PFSK-1 (cell line): ENCODE measurements around the gene LRRC17. TPM values are rescaled to one million over a fixed set of nuclear protein-coding genes. Genes with fewer than 3 reads are reported as not detected.

ENCODE experiments used
- FOXP2 ChIP-seq: optimal IDR thresholded peaks from 2 replicates; pipeline ENCODE3; 2011; ENCODE audit warnings: borderline replicate concordance, control low read depth, inconsistent platforms; ENCODE audit not compliant: insufficient read depth; ENCODE audit errors: extremely low read length, extremely low read depth
- POLR2AphosphoS5 ChIP-seq: IDR thresholded peaks from 2 replicates; pipeline ENCODE4 v1.6.1; 2012; ENCODE audit warnings: low read depth, mild to moderate bottlenecking, control low read depth, low read length, moderate library complexity
- SIN3A ChIP-seq: IDR thresholded peaks from 2 replicates; pipeline ENCODE4 v1.6.1; 2012; ENCODE audit warnings: mild to moderate bottlenecking, low read length, moderate library complexity, borderline replicate concordance; ENCODE audit not compliant: insufficient read depth
- TAF1 ChIP-seq: IDR thresholded peaks from 2 replicates; pipeline ENCODE4 v1.6.1; 2012; ENCODE audit warnings: low read length, control low read depth, borderline replicate concordance; ENCODE audit not compliant: insufficient read depth
- polyA plus RNA-seq: library from polyadenylated mRNA; unstranded; fragments of >200 nt; gene quantifications from one replicate; pipeline ENCODE4 v1.2.1, GENCODE V29; 2012; ENCODE audit warnings: low read depth, missing spikeins; ENCODE audit not compliant: insufficient read length
- TF ChIP-seq, protein P1 (sequence below), 2 experiments: IDR thresholded peaks; 2 replicates each; pipeline versions ENCODE4 v1.6.1 to v1.8.0; 2011 to 2012; ENCODE audit warnings: low read depth in 2 of 2, low read length in 2 of 2, control low read depth in 1 of 2, inconsistent platforms in 1 of 2, mild to moderate bottlenecking in 1 of 2, moderate library complexity in 1 of 2; ENCODE audit not compliant: insufficient read depth in 1 of 2

LRRC17 gene, protein sequence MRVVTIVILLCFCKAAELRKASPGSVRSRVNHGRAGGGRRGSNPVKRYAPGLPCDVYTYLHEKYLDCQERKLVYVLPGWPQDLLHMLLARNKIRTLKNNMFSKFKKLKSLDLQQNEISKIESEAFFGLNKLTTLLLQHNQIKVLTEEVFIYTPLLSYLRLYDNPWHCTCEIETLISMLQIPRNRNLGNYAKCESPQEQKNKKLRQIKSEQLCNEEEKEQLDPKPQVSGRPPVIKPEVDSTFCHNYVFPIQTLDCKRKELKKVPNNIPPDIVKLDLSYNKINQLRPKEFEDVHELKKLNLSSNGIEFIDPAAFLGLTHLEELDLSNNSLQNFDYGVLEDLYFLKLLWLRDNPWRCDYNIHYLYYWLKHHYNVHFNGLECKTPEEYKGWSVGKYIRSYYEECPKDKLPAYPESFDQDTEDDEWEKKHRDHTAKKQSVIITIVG
- polyA plus RNA-seq: 2.6 TPM

DNA sequence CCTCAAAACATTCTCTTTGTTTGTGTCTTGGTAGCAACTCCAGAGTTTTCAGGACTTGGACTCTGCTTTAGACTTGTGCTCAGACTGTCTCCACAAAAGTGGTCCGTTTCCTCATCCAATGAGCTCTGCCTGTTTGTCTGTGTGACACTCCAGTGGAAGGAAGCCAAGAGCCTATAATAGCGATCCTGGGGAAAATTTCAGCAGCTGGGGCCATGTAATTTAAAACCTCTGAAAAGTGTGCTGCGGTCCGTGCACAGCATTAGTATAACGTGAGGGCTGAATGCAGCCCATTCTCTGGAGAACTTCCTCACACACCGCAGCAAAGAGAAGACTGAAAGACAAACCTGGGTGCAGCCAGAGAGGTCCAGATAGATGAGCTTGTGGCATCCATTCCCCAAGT is at the start of gene LRRC17:
TSS of gene LRRC17 (plus strand) at position 259 of the 400 bp plus-strand sequence. CDS start 20,914 bp downstream, outside the sequence.
- no peak for TF ChIP-seq POLR2AphosphoS5
- peak; percentile 19; the same call in 1 of the 2 replicates for TF ChIP-seq SIN3A

DNA sequence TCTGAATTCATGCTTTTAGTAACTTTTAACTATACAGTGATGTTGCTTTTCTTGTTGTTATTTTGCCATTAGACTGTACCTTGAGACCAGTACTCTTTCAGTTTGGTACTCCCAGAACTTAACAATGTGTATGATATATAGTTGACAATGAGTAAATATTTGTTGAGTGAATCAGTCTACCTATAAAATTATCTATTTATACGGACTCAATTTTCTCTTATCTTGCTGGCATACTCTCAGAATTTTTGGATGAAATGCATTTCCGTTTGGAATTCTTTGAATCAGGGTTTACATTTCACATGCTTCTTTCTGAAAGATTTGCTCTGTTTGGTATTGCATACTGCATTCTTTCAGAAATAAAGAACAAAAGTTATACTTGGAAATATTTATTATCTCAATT is 47.8 kb upstream of the LRRC17 start:
- no peak for TF ChIP-seq TAF1
- no peak for TF ChIP-seq FOXP2
- TF ChIP-seq, protein P1, sequence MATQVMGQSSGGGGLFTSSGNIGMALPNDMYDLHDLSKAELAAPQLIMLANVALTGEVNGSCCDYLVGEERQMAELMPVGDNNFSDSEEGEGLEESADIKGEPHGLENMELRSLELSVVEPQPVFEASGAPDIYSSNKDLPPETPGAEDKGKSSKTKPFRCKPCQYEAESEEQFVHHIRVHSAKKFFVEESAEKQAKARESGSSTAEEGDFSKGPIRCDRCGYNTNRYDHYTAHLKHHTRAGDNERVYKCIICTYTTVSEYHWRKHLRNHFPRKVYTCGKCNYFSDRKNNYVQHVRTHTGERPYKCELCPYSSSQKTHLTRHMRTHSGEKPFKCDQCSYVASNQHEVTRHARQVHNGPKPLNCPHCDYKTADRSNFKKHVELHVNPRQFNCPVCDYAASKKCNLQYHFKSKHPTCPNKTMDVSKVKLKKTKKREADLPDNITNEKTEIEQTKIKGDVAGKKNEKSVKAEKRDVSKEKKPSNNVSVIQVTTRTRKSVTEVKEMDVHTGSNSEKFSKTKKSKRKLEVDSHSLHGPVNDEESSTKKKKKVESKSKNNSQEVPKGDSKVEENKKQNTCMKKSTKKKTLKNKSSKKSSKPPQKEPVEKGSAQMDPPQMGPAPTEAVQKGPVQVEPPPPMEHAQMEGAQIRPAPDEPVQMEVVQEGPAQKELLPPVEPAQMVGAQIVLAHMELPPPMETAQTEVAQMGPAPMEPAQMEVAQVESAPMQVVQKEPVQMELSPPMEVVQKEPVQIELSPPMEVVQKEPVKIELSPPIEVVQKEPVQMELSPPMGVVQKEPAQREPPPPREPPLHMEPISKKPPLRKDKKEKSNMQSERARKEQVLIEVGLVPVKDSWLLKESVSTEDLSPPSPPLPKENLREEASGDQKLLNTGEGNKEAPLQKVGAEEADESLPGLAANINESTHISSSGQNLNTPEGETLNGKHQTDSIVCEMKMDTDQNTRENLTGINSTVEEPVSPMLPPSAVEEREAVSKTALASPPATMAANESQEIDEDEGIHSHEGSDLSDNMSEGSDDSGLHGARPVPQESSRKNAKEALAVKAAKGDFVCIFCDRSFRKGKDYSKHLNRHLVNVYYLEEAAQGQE (IDR thresholded peaks at IDR 0.05; ENCODE audit: insufficient read depth in 1 of 2, low read depth in 2 of 2, low read length in 2 of 2): no peak
- no peak for TF ChIP-seq POLR2AphosphoS5
- no peak for TF ChIP-seq SIN3A

DNA sequence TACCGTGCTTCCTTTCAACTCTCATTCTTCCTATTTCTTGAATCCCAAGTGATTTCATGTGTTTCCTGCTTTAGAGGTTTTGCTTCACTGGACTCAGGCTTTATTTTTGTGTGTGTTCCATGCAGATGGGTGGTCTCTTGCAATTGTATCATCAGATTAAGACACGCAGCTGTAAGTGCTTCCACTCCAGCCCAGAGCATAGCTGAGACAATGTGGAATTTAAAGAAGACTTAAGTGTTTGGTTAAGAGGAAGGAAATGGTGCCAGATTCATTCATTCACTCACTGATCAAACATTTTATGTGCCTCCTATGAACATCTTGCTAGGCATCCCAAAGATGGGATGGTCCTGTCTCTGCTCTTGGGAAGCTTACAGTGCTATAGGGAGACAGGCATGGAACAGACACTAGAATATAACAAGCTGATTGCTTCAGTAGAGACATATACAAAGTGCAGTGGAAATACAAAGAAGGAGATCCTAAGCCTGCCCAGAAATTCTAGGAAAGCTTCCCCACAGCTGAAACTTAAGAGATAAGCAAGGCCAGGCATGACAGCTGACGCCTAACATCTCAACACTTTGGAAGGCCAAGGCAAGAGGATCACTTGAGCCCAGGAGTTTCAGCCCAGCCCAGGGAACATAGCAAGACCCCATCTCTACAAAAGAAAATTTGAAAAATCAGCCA is 46.1 kb upstream of the LRRC17 start:
- TF ChIP-seq TAF1 (no peak), SIN3A (no peak), FOXP2 (no peak)

DNA sequence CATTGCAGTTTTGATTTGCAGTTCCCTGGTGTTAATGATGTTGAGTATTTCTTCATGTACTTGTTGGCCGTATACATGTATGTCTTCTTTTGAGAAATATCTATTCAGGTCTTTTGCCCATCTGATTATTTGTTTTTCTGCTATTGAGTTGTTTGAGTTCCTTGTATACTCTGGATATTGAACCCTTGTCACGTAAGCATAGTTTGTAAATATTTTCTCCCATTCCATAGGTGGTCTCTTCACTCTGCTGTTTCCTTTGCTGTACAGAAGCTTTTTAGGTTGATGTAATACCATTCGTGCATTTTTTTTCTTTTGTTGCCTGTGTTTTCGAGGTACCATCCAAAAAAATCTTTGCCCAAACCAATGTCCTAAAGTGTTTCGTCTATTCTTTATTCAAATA is 43.6 kb upstream of the LRRC17 start:
- TF ChIP-seq FOXP2 (no peak), POLR2AphosphoS5 (no peak), SIN3A (no peak), TAF1 (no peak)
- TF ChIP-seq, protein P1 (IDR thresholded peaks at IDR 0.05; ENCODE audit: insufficient read depth in 1 of 2, low read depth in 2 of 2, low read length in 2 of 2): no peak

DNA sequence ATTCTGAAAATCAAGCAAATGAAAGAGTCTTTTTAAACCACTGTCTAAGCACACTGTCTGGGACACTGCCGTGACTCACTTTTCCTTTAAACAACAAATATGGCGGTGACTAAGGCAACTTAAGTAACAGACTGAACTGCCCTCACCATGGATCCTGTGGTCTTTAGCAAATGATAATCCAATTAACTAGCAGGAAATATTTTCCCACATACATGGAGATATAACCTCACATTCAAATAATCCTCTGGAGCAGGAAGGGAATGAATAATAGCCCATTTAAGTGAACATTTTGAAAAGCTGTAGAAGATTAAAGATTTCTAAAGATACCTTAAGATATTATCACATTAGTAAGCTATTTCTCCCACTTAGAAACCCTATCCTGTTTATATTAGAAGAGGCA is 40.3 kb upstream of the LRRC17 start:
- TF ChIP-seq POLR2AphosphoS5 (peak; percentile 39; the same call in 1 of the 2 replicates), TAF1 (peak; percentile 26; the same call in 1 of the 2 replicates), SIN3A (peak; percentile 37; the same call in 1 of the 2 replicates), FOXP2 (no peak)
- TF ChIP-seq, protein P1 (IDR thresholded peaks at IDR 0.05; ENCODE audit: insufficient read depth in 1 of 2, low read depth in 2 of 2, low read length in 2 of 2): no peak

DNA sequence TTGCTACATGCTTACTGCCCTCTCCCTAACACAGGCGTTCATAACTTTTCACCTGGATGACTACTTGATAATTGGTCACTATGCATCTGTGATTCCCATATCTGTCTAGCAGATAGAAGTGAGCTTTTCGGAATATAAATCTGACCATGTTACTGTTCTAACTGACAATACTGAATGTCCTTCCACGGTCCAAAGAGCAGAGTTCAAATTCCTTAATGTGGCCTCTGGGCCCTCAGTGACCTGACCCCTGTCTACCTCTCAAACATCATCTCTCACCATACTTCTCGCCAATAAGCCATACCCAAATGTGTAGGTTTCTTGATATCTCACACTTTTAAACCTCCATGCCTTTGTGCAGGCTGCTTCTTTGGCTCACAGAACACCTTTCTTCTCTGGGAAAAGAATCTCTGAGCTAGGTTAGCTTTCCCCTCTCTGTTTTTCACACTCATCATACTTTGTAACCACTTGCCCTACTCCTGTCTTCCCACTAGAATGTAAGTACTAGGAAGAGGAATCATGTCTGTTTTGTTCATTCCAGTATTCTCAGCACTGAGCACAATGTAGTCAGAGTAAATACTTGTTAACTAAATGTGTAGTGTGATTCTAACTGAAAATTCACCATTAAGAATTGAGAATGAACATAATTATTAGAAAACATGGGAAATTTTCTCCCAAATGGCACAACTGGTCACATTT is 39.2 kb upstream of the LRRC17 start:
- TF ChIP-seq TAF1 (no peak), SIN3A (no peak), FOXP2 (no peak), POLR2AphosphoS5 (no peak)
- TF ChIP-seq, protein P1 (IDR thresholded peaks at IDR 0.05; ENCODE audit: insufficient read depth in 1 of 2, low read depth in 2 of 2, low read length in 2 of 2): no peak
